ENCODE data around the gene C19orf25.

The C19orf25 gene

GRCh38 chr19:1449467-1450442, 29.3 kb downstream of the C19orf25 start, which contains the start of gene APC2:
Gene APC2, plus strand, starts transcription at chr19:1450121. Its CDS starts 2,881 bp downstream, at chr19:1453002.
- DNase-seq (ENCODE audit: low spot score) = no peak

GRCh38 chr19:1447944-1448343, 31.1 kb downstream of the C19orf25 start:
- no peak for DNase-seq (ENCODE audit: low spot score)

- no peak for DNase-seq (ENCODE audit: low spot score)
These were observed 31.5 kb downstream of the C19orf25 start for GRCh38 chr19:1447504-1447903.

- no peak for DNase-seq (ENCODE audit: low spot score)
These were observed 32.1 kb downstream of the C19orf25 start for GRCh38 chr19:1446713-1447481.

- DNase-seq (ENCODE audit: low spot score) = peak; percentile 47
These were observed 32.9 kb downstream of the C19orf25 start for GRCh38 chr19:1445932-1446712.

GRCh38 chr19:1445185-1445931, 33.7 kb downstream of the C19orf25 start:
- DNase-seq (ENCODE audit: low spot score) = peak; percentile 79

- DNase-seq (ENCODE audit: low spot score) = no peak
These were observed 37.2 kb downstream of the C19orf25 start for GRCh38 chr19:1441677-1442438.

GRCh38 chr19:1441022-1441426, 38.0 kb downstream of the C19orf25 start:
- no peak for DNase-seq (ENCODE audit: low spot score)

- no peak for DNase-seq (ENCODE audit: low spot score)
These were observed 38.6 kb downstream of the C19orf25 start for GRCh38 chr19:1440418-1440801.

GRCh38 chr19:1439525-1440417, 39.2 kb downstream of the C19orf25 start:
- DNase-seq (ENCODE audit: low spot score) = peak; percentile 42

- DNase-seq (ENCODE audit: low spot score) = no peak
These were observed 40.1 kb downstream of the C19orf25 start for GRCh38 chr19:1438933-1439354.

GRCh38 chr19:1438035-1438932, 40.7 kb downstream of the C19orf25 start, which contains the start of gene RPS15:
Gene RPS15, plus strand, starts transcription at chr19:1438396. Its CDS starts 30 bp downstream, at chr19:1438426.
- peak; percentile 94 for DNase-seq (ENCODE audit: low spot score)

- DNase-seq (ENCODE audit: low spot score) = no peak
These were observed 41.4 kb downstream of the C19orf25 start for GRCh38 chr19:1437609-1438008.

GRCh38 chr19:1435378-1435989, 43.5 kb downstream of the C19orf25 start:
- DNase-seq (ENCODE audit: low spot score) = no peak

- no peak for DNase-seq (ENCODE audit: low spot score)
These were observed 44.4 kb downstream of the C19orf25 start for GRCh38 chr19:1434577-1435060.

- no peak for DNase-seq (ENCODE audit: low spot score)
These were observed 45.0 kb downstream of the C19orf25 start for GRCh38 chr19:1434040-1434366.

- DNase-seq (ENCODE audit: low spot score) = no peak
These were observed 45.6 kb downstream of the C19orf25 start for GRCh38 chr19:1433119-1434039.
